ENCODE measurements around the gene HOATZ.
A peak's percentile ranks its signal among the peaks of the same experiment; 100 is the strongest.

Gene HOATZ

GRCh38 chr11:111561306-111561705 is 46.7 kb downstream of the HOATZ start:
- H3K4me3 ChIP-seq (ENCODE audit: low read length): no peak overlapping the region
- DNase-seq (ENCODE audit: low read depth): peak; percentile 65
- no peak for TF ChIP-seq CTCF (IDR thresholded peaks at IDR 0.05; ENCODE audit: insufficient read depth, low read depth, low read length, missing control alignments)

- no peak overlapping the region for H3K4me3 ChIP-seq (ENCODE audit: low read length)
- TF ChIP-seq CTCF (IDR thresholded peaks at IDR 0.05; ENCODE audit: insufficient read depth, low read depth, low read length, missing control alignments): no peak
- peak; percentile 57 for DNase-seq (ENCODE audit: low read depth)
Measured at GRCh38 chr11:111561791-111562325, 47.3 kb downstream of the HOATZ start.

GRCh38 chr11:111562692-111563389 is 48.3 kb downstream of the HOATZ start:
- no peak for TF ChIP-seq CTCF (IDR thresholded peaks at IDR 0.05; ENCODE audit: insufficient read depth, low read depth, low read length, missing control alignments)
- no peak for DNase-seq (ENCODE audit: low read depth)

GRCh38 chr11:111565114-111565720 is 50.6 kb downstream of the HOATZ start:
- TF ChIP-seq CTCF (IDR thresholded peaks at IDR 0.05; ENCODE audit: insufficient read depth, low read depth, low read length, missing control alignments): peak; percentile 87
- DNase-seq (ENCODE audit: low read depth): peak; percentile 80
- no peak overlapping the region for H3K4me3 ChIP-seq (ENCODE audit: low read length)

More at GRCh38 chr11:111562692-111563389, 48.3 kb downstream of the HOATZ start:
- no peak overlapping the region for H3K4me3 ChIP-seq (ENCODE audit: low read length)

- no peak for TF ChIP-seq CTCF (IDR thresholded peaks at IDR 0.05; ENCODE audit: insufficient read depth, low read depth, low read length, missing control alignments)
- no peak overlapping the region for H3K4me3 ChIP-seq (ENCODE audit: low read length)
- DNase-seq (ENCODE audit: low read depth): no peak
Measured at GRCh38 chr11:111566324-111566723, 51.7 kb downstream of the HOATZ start.

GRCh38 chr11:111569476-111569875 is 54.9 kb downstream of the HOATZ start:
- TF ChIP-seq CTCF (IDR thresholded peaks at IDR 0.05; ENCODE audit: insufficient read depth, low read depth, low read length, missing control alignments): no peak
- H3K4me3 ChIP-seq (ENCODE audit: low read length): no peak overlapping the region
- DNase-seq (ENCODE audit: low read depth): no peak
